ENCODE data around the gene CEBPG. TPM values are rescaled to one million over a fixed set of nuclear protein-coding genes. Genes with fewer than 3 reads are reported as not detected.

CEBPG gene
- polyA plus RNA-seq, 1 donor from 2014 or later = 67.5 TPM

DNA sequence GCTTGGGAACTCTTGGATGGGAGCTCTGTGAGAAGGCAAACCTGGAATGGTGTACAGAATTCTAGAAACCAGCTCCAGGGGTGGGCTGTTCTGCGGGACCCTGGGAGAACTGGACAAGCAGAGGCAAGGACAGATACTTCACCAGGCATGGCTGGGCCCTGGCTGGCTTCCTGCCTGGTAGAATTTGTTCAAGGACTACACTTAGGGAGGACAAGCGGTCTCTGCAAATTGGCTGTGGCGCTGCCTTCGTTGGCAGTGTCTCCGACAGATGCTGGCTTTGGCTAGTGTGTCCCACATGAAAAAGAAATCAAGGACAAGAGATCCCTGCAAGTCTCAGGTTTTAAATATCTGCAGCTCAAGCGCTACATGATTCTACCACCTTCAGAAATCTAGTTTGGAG lies 12.4 kb downstream of the CEBPG start:
- Histone ChIP-seq H3K27me3 (ENCODE audit: insufficient read depth, low read depth, low read length) (no peaks in the 10 kb centered on the region), H3K79me2 (replicated peaks; ENCODE audit: insufficient read depth, low read length) (peaks cover 17% of the 10 kb centered on the region), H3K9me2 (ENCODE audit: insufficient read depth, low read length) (no peaks in the 10 kb centered on the region), H4K20me1 (ENCODE audit: insufficient read depth) (peaks cover 4% of the 10 kb centered on the region), H3K9me3 (ENCODE audit: low read length) (no peaks in the 10 kb centered on the region), H3K4me3 (ENCODE audit: low read length) (no peak overlapping the region), H2AFZ (ENCODE audit: low read depth, low read length) (no peak overlapping the region), H3K36me3 (ENCODE audit: insufficient read depth, low read length) (peaks cover 6% of the 10 kb centered on the region), H3K4me2 (ENCODE audit: low read length) (no peak overlapping the region), H3F3A (ENCODE audit: insufficient read depth, low read length, poor library complexity, severe bottlenecking) (no peaks in the 10 kb centered on the region), H3K9ac (ENCODE audit: low read length) (no peak overlapping the region), H3K27ac (ENCODE audit: low read length) (no peak overlapping the region)
- TF ChIP-seq POLR2AphosphoS5 (IDR thresholded peaks at IDR 0.05) = no peak

- Histone ChIP-seq H3K27ac (ENCODE audit: low read length) (no peak overlapping the region), H3K9me2 (ENCODE audit: insufficient read depth, low read length) (no peaks in the 10 kb centered on the region), H2AFZ (ENCODE audit: low read depth, low read length) (no peak overlapping the region), H3K27me3 (ENCODE audit: insufficient read depth, low read depth, low read length) (no peaks in the 10 kb centered on the region), H3K9me3 (ENCODE audit: low read length) (no peaks in the 10 kb centered on the region), H3F3A (ENCODE audit: insufficient read depth, low read length, poor library complexity, severe bottlenecking) (no peaks in the 10 kb centered on the region), H3K4me3 (ENCODE audit: low read length) (no peak overlapping the region), H3K9ac (ENCODE audit: low read length) (no peak overlapping the region), H3K36me3 (ENCODE audit: insufficient read depth, low read length) (peaks cover 5% of the 10 kb centered on the region), H3K79me2 (replicated peaks; ENCODE audit: insufficient read depth, low read length) (peaks cover 13% of the 10 kb centered on the region), H3K4me2 (ENCODE audit: low read length) (no peak overlapping the region), H4K20me1 (ENCODE audit: insufficient read depth) (peaks cover 3% of the 10 kb centered on the region)
- no peak for TF ChIP-seq MXI1 (conservative IDR thresholded peaks at IDR 0.05; ENCODE audit: poor library complexity, severe bottlenecking)
- no peak for TF ChIP-seq CTCF (IDR thresholded peaks at IDR 0.05; ENCODE audit: poor library complexity, severe bottlenecking)
- no peak for TF ChIP-seq POLR2AphosphoS5 (IDR thresholded peaks at IDR 0.05)
- no peak for TF ChIP-seq RAD21 (conservative IDR thresholded peaks at IDR 0.05)
- TF ChIP-seq TAF1 (IDR thresholded peaks at IDR 0.05; ENCODE audit: low read depth) = no peak
- no peak for TF ChIP-seq SMC3 (conservative IDR thresholded peaks at IDR 0.05; ENCODE audit: poor library complexity)
- TF ChIP-seq, protein P1, sequence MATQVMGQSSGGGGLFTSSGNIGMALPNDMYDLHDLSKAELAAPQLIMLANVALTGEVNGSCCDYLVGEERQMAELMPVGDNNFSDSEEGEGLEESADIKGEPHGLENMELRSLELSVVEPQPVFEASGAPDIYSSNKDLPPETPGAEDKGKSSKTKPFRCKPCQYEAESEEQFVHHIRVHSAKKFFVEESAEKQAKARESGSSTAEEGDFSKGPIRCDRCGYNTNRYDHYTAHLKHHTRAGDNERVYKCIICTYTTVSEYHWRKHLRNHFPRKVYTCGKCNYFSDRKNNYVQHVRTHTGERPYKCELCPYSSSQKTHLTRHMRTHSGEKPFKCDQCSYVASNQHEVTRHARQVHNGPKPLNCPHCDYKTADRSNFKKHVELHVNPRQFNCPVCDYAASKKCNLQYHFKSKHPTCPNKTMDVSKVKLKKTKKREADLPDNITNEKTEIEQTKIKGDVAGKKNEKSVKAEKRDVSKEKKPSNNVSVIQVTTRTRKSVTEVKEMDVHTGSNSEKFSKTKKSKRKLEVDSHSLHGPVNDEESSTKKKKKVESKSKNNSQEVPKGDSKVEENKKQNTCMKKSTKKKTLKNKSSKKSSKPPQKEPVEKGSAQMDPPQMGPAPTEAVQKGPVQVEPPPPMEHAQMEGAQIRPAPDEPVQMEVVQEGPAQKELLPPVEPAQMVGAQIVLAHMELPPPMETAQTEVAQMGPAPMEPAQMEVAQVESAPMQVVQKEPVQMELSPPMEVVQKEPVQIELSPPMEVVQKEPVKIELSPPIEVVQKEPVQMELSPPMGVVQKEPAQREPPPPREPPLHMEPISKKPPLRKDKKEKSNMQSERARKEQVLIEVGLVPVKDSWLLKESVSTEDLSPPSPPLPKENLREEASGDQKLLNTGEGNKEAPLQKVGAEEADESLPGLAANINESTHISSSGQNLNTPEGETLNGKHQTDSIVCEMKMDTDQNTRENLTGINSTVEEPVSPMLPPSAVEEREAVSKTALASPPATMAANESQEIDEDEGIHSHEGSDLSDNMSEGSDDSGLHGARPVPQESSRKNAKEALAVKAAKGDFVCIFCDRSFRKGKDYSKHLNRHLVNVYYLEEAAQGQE (IDR thresholded peaks at IDR 0.05; ENCODE audit: borderline replicate concordance) = no peak
- TF ChIP-seq EZH2 (IDR thresholded peaks at IDR 0.05; ENCODE audit: borderline replicate concordance, insufficient read depth, low read length, poor library complexity, severe bottlenecking) = no peak
- TF ChIP-seq EP300 (conservative IDR thresholded peaks at IDR 0.05; ENCODE audit: poor library complexity, severe bottlenecking) = no peak
Measured at GRCh38 chr19:33386361-33386858, 12.9 kb downstream of the CEBPG start.
